ENCODE measurements around the gene PCDHA11. TPM values are rescaled to one million over a fixed set of nuclear protein-coding genes. Genes with fewer than 3 reads are reported as not detected.
"Not testable (repeated sequence)": the region's sequence is repeated elsewhere in the genome, so short reads cannot be mapped to it uniquely, and the experiment has no call there.

The PCDHA11 gene
- polyA plus RNA-seq, 3 donors, result not detected

DNA sequence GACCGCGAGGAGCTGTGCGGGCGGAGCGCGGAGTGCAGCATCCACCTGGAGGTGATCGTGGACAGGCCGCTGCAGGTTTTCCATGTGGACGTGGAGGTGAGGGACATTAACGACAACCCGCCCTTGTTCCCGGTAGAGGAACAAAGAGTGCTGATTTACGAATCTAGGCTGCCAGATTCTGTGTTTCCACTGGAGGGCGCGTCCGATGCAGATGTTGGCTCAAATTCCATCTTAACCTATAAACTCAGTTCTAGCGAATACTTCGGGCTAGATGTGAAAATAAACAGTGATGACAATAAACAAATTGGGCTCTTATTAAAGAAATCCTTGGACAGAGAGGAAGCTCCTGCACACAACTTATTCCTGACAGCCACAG is 40.4 kb upstream of the PCDHA11 start:
- Histone ChIP-seq H3K4me2 (replicated peaks; ENCODE audit: extremely low read depth, low read length, poor library complexity, severe bottlenecking) (no peak overlapping the region), H3K4me1 (ENCODE audit: control insufficient read depth in 1 of 2, insufficient read depth in 2 of 2, low read length in 2 of 2) (no peaks in the 10 kb centered on the region), H3K9ac (ENCODE audit: insufficient read depth, low read length, poor library complexity, severe bottlenecking) (no peak overlapping the region), H3K4me3 (replicated peaks in 1 of 3; ENCODE audit: low read depth in 2 of 3, low read length in 3 of 3) (no peak overlapping the region), H3K9me3 (replicated peaks in 1 of 2; ENCODE audit: control insufficient read depth in 1 of 2, insufficient read depth in 1 of 2, low read length in 2 of 2) (peaks cover 35 to 67% of the 10 kb centered on the region in 2 donors), H3K79me2 (ENCODE audit: insufficient read depth, low read length) (no peaks in the 10 kb centered on the region), H2AFZ (ENCODE audit: insufficient read depth, low read depth, low read length, poor library complexity, severe bottlenecking) (no peak overlapping the region), H3K36me3 (replicated peaks in 1 of 2; ENCODE audit: control insufficient read depth in 1 of 2, insufficient read depth in 2 of 2, low read length in 2 of 2) (no peaks in the 10 kb centered on the region), H3K27ac (ENCODE audit: low read depth in 1 of 2, low read length in 2 of 2) (no peak overlapping the region), H4K20me1 (ENCODE audit: insufficient read depth, low read length) (no peaks in the 10 kb centered on the region), H3K27me3 (ENCODE audit: control insufficient read depth in 2 of 2, insufficient read depth in 2 of 2, low read length in 2 of 2) (peaks cover 0 to 24% of the 10 kb centered on the region in 2 donors)
- peak overlapping the region in 1 of 2 donors; percentile 66 for H3K4me3 Mint-ChIP-seq
- peaks cover 32 to 55% (median 48%) of the 10 kb centered on the region in 7 donors for H3K9me3 Mint-ChIP-seq
- no peaks in the 10 kb centered on the region for H3K4me1 Mint-ChIP-seq
- TF ChIP-seq, protein P1, sequence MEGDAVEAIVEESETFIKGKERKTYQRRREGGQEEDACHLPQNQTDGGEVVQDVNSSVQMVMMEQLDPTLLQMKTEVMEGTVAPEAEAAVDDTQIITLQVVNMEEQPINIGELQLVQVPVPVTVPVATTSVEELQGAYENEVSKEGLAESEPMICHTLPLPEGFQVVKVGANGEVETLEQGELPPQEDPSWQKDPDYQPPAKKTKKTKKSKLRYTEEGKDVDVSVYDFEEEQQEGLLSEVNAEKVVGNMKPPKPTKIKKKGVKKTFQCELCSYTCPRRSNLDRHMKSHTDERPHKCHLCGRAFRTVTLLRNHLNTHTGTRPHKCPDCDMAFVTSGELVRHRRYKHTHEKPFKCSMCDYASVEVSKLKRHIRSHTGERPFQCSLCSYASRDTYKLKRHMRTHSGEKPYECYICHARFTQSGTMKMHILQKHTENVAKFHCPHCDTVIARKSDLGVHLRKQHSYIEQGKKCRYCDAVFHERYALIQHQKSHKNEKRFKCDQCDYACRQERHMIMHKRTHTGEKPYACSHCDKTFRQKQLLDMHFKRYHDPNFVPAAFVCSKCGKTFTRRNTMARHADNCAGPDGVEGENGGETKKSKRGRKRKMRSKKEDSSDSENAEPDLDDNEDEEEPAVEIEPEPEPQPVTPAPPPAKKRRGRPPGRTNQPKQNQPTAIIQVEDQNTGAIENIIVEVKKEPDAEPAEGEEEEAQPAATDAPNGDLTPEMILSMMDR (IDR thresholded peaks at IDR 0.05), result no peak
- DNase-seq, result no peak
- 45% methylated on average over 6 of the region's 18 CpGs for WGBS (ENCODE audit: insufficient coverage)
- intact Hi-C loops (cut with micrococcal nuclease), result loop anchor here in 1 of 2 donors (10.0 kb wide), 1 partner anchor 46 kb away; the partner anchor contains the start of gene PCDHA12
- H3K27me3 Mint-ChIP-seq (ENCODE audit: low read depth in 3 of 3), result peaks cover 22 to 46% (median 22%) of the 10 kb centered on the region in 3 donors
- H3K36me3 Mint-ChIP-seq, result peaks cover 0 to 2% of the 10 kb centered on the region in 2 donors
- no peak overlapping the region for H3K27ac Mint-ChIP-seq

DNA sequence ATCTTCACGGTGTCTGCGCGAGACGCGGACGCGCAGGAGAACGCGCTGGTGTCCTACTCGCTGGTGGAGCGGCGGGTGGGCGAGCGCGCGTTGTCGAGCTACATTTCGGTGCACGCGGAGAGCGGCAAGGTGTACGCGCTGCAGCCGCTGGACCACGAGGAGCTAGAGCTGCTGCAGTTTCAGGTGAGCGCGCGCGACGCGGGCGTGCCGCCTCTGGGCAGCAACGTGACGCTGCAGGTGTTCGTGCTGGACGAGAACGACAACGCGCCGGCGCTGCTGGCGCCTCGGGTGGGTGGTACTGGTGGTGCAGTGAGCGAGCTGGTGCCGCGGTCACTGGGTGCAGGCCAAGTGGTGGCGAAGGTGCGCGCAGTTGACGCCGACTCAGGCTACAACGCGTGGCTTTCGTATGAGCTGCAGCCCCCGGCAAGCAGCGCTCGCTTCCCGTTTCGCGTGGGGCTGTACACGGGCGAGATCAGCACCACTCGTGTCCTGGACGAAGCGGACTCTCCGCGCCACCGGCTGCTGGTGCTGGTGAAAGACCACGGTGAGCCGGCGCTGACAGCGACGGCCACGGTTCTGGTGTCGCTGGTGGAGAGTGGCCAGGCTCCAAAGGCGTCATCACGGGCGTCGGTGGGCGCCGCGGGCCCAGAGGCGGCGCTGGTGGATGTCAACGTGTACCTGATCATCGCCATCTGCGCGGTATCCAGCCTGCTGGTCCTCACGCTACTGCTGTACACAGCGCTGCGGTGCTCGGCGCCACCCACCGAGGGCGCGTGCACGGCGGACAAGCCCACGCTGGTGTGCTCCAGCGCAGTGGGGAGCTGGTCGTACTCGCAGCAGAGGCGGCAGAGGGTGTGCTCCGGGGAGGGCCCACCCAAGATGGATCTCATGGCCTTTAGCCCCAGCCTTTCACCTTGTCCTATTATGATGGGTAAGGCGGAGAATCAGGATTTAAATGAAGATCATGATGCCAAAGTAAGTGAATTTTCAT is 39.0 kb upstream of the PCDHA11 start:
- H3K9me3 ChIP-seq (replicated peaks in 1 of 2; ENCODE audit: control insufficient read depth in 1 of 2, insufficient read depth in 1 of 2, low read length in 2 of 2), result peaks cover 32 to 69% of the 10 kb centered on the region in 2 donors
- H3K27ac Mint-ChIP-seq; H3K9ac ChIP-seq (ENCODE audit: insufficient read depth, low read length, poor library complexity, severe bottlenecking); H3K36me3 Mint-ChIP-seq; H3K4me2 ChIP-seq (replicated peaks; ENCODE audit: extremely low read depth, low read length, poor library complexity, severe bottlenecking); H3K79me2 ChIP-seq (ENCODE audit: insufficient read depth, low read length); H3K36me3 ChIP-seq (replicated peaks in 1 of 2; ENCODE audit: control insufficient read depth in 1 of 2, insufficient read depth in 2 of 2, low read length in 2 of 2); H4K20me1 ChIP-seq (ENCODE audit: insufficient read depth, low read length); H2AFZ ChIP-seq (ENCODE audit: insufficient read depth, low read depth, low read length, poor library complexity, severe bottlenecking); H3K4me1 ChIP-seq (ENCODE audit: control insufficient read depth in 1 of 2, insufficient read depth in 2 of 2, low read length in 2 of 2); H3K27ac ChIP-seq (ENCODE audit: low read depth in 1 of 2, low read length in 2 of 2); H3K4me3 ChIP-seq (replicated peaks in 1 of 3; ENCODE audit: low read depth in 2 of 3, low read length in 3 of 3); H3K4me3 Mint-ChIP-seq; DNase-seq; H3K4me1 Mint-ChIP-seq: not testable (repeated sequence)
- intact Hi-C loops (cut with micrococcal nuclease), result loop anchor here in 1 of 2 donors (10.0 kb wide), 1 partner anchor 45 kb away; the partner anchor contains the start of gene PCDHA12
- WGBS (ENCODE audit: insufficient coverage), result 50% methylated on average over 90 of the region's 106 CpGs
- H3K9me3 Mint-ChIP-seq, result peaks cover 32 to 61% (median 50%) of the 10 kb centered on the region in 7 donors
- H3K27me3 Mint-ChIP-seq (ENCODE audit: low read depth in 3 of 3), result peaks cover 25 to 51% (median 25%) of the 10 kb centered on the region in 3 donors
- H3K27me3 ChIP-seq (ENCODE audit: control insufficient read depth in 2 of 2, insufficient read depth in 2 of 2, low read length in 2 of 2), result peaks cover 0 to 29% of the 10 kb centered on the region in 2 donors
